Activated CD4-positive, CD25-positive, alpha-beta regulatory T cell treated with anti-CD3 and anti-CD28 coated beads, Interleukin-2, amount 50 U/mL, for 24 hours (primary cell): ENCODE results near the gene SLC9A3.
"Not testable (repeated sequence)": the region's sequence is repeated elsewhere in the genome, so short reads cannot be mapped to it uniquely, and the experiment has no call there.

Experiments
- ATAC-seq, 2 donors: fragments of 150-1000 bp; cut with Tn5 transposase; one replicate each; pipeline ENCODE4 v1.10.0; 2021; ENCODE audit warnings: mild to moderate bottlenecking in 1 of 2, moderate library complexity in 1 of 2

SLC9A3 gene

DNA sequence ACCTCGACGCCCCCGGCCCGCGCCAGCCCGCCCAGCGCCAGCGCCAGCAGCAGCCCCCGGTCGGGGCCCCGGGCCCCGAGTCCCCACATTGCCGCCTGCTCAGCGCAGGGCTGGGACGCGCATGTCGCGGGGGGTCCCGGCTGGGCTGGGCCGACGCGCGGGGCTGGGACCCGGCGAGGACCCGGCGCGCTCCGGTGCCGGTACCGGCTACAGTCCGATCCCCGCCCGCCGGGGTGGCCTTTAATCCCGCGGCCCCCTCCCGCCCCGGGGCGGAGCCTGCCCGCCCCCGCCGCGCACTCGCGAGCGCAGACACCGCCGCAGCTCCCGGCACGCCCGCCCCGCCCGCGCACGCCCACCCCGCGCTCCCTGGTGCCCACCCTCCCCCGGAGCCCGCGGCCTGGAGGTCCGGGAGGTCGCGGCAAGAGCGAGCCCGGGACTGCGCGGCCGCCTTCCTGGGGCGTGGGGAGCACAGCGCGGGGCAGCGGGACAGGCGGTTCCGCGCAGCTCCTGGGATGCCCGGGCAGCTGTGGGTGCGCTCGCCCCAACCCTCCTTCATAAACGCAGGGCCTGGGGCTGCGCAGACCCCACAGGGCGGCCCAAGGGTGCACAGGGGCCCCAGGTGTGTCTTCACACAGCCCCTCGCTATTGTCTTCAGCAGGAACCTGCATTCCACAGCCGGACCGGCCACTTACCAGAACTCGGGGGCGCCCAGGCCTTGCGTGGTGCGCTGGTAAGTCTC lies at the start of gene SLC9A3:
Gene SLC9A3, minus strand, starts transcription at position 216 of the 739 bp plus-strand sequence.
- ATAC-seq, result no peak

DNA sequence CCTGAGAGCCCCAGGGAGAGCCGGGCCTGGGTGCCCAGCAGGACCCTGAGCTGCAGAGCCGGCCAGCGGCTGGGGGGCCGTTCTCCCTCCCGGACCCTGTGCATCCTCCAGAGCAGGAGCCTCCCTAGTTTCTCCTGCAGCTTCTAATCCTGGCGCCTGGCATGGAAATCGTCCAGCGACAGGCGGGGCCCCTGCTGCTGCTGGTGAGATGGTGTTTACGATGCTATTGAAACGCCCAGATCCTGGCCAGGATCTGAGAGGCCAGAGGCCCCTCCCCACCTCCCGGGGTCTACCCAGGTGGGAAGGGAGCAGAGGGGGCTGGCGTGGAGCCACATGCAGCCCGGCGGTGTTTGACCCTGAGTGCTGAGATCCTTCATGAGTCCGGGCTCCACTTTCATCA lies 49.7 kb upstream of the SLC9A3 start:
- ATAC-seq, result no peak

DNA sequence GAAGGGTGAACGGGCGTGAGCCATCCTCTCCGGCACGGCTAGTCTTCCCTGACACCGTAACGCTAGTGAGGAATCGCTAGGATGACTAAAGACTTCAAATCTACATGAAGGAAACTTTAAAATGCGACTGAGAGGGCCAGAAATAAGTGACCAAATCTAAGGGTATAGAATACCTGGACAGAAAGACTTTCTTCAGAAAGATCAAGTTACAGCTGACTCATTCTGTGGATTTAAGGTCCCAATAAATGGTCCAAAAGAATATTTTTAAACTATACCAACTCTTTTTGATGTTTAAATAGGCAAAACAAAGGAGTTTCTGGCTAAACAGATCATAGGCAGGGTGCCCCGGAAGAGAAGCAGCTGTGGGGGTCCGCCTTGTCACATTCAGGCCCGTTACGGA lies 49.0 kb upstream of the SLC9A3 start:
- ATAC-seq, result no peak

DNA sequence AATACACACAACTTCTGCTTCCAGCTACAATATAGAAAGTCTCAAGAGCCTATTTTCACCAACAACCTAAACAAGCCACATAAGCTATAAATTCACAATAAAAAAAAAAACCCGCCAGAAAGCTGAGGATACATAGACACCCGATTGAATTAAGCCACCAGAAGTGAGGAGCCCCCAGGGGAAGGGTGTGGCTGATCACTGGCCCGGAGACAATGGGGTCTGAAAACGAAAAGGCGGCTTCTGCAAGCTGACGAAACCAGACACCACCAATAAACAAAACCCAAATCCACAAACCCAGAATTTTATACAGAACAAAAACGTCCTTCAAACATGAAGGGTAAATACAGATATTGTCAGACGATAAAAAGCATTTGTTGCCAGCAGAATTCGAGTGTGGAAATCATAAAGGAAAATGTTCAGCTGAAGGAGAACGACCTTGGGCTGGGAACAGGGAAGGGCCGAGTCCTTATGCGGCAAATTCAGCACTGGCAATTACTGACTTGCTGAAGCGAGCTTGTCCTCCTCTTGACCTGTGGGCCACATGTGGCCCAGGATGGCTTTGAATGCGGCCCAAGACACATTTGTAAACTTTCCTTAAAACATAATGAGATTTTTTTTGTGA lies 48.3 kb upstream of the SLC9A3 start:
- no peak for ATAC-seq

DNA sequence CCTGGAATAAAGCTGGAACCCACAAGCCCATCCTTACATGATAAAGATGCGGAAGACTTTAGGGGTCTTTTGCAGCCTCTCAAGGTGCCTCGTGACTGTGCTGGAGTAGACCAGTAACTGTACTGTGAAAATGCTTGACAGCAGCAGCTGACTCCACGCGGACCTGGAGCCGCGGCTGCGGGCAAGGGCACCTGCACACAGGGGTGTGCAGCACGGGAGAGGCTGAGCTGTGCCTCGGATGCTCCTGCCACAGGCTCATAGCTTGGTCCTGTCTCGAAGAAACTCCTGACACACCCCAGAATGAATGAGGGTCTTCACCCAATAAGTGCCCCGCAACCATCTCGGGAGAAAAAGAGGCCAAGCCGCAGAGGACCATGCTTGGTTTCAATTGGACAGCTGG lies 47.5 kb upstream of the SLC9A3 start:
- no peak for ATAC-seq

DNA sequence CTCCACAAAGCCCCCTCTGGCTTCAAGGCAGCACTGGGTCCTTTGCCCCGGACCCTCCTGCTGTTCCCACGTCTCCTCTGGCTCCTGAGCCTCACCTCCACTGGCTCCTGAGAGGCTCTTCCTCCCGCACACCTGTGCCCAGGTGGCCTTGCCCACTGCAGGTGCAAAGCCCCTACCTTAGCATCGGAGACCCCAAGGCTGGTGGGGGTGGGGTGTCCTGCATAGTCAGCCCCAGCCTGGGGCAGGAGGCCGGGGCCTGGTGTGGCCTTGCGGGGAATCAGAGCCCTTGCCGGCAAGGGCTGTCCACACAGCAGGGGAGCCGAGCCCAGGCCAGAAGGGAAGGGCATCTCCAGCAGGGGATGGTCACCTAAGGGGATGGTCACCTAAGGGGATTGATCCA lies 46.6 kb upstream of the SLC9A3 start:
- no peak for ATAC-seq

DNA sequence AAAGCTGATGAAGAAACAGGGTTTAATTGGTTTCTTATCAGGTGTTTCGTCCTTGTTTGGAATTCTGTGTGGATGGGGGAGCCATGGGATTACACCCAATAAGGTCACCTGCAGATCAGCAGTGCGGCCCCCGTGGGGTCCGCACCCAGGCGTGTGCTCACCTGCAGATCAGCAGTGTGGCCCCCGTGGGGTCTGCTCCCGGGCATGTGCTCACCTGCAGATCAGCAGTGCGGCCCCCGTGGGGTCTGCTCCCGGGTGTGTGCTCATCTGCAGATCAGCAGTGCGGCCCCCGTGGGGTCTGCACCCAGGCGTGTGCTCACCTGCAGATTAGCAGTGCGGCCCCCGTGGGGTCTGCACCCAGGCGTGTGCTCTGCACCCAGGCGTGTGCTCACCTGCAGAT lies 46.2 kb upstream of the SLC9A3 start:
- no peak for ATAC-seq

DNA sequence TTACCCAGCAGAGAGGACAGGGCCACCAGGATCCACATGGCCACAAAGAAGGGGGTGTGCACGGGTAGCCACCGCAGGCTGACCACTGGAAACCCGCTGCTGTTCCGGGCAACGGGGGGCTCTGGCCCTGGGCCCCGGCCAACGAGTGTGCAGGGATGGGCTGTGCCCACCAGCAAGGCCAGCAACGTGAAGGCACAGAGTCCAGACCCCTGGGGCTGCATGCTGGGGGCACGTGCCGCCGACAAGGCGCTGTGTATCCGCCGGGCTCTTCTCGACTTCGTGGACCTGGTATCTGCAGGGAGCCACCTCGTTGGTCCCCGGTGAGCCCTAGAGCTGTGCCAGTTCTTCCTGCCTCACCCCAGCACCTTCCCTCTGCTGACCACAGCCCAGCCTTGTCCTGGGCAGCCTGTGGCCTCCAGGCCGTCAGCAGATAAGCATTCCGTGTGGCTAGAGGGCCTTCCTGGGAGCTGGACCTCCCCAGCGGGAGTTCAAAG lies 45.7 kb upstream of the SLC9A3 start:
- no peak for ATAC-seq

DNA sequence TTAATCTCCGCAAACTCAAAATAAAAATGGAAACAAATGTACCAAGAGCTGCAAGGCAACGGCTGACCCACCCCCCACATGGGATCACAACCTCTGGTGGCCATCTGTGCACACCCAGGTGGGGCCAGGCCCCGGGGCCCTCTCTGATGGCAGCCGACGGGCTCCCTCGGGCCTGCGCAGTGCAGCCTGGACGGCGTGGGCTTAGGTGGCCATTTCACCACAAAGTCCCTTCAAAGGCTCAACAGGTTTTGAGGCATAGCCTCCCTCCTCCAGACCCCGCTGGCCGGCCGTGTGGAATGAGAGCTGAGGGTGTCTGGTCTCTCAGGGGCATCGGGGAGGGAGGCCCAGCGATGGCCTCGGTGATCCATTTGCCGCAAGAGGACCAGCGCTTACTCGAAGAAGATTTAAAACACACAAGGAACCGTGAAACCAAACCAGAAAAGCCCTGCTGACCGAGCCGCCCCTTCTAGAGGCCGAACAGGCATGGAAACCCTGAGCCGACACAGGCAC lies 45.2 kb upstream of the SLC9A3 start:
- no peak for ATAC-seq

DNA sequence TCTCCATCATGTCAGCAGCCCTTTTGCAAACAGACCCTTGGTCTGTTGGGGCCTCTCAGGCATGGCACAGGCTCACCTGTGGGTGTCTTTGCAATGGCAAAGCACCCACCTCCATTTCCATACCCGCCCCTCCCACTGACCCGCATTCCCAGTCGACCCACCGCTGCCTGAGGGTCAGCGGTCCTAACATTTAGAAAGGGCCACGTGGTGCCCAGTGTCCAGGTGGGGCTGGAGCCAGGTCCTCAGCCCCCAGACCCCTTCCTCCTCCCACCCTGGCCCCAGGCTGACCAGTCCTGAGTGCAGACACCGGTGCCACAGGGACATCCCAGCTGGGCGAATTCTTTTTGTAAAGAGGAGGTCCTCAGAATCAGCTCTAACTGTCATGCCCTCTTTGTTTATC lies 44.6 kb upstream of the SLC9A3 start:
- no peak for ATAC-seq

DNA sequence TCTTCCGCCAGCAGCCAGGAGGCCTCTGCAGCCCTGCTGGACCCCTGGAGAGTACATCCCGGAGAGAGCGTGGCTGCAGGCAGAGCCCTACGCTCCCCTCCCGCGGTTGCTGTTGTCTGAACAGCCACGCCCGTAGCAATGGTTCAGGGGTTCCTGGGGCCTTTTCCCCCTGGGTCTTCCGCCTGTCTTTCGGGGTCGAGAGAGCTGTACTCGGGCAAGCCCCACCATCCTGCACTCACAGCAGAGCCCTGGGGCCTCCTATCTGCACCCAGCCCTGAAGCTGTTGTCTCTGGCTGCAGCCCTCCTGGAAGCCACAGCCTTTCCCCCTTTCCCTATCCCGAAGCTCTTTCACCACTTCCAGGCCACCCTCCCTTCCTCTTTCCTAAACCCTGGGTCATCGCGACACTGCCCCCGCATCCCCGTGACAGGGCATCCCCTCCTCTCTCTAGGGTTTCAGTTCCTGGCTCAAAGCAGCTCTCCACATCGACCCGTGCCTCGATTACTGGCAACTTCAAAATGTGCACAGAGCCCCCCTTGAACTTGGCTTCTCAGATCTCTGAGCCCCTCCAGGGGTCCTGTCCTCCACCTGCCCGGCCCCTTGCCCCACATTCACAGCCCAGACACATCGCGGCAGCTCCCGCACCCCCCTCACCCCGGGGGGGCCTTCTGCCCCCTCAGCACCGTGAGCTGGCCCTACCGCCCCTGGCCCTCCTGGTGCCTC lies 44.0 kb upstream of the SLC9A3 start:
- no peak for ATAC-seq

DNA sequence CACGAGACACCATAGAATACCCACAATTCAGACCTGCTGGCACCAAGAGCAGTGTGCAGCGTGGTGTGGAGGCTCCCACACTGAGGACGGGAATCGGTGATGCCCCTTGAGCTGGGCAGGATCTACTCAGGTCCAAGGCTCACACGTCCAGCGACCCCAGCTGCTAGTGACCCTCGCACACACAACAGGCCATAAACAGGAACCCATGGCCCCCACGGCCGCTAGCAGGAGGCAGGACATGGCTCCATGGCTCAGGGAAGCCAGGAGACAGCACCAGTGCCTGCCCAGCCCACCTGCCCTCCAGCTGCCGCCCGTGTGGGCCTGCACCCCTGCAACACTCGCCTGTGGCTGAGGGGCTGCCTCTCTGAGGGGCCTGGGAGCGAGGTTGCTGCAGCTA lies 43.4 kb upstream of the SLC9A3 start:
- ATAC-seq, result no peak

DNA sequence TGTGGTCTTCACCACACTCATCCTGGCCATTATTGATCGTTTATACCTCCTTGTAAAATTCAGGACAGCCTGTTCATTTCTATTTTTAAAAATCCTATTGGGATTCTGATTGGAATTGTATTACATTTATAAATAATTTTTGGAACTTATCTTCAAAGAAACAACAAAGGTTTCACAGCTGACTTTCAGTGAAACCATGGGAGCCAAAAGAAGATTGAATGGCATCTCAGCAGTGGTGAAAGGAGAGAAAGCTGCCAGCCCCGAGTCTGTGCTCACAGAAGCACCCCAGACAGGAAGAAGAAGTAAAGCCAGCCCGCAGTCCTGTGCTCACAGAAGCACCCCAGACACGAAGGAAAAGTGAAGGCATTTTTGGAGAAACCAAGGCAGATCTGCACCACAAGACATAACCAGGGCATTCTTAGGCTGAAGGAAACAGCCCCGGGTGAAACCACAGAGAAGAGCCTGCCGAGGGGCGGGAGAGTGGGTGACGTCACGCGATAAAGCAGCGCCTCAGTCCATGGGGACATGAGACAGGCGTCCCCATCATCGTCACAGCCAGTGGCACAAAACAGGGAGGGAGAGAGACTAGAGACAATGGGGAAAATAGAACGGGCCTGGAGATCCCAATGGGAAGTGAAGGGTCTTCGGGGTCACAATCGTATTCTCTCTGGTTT lies 42.5 kb upstream of the SLC9A3 start:
- no peak for ATAC-seq

DNA sequence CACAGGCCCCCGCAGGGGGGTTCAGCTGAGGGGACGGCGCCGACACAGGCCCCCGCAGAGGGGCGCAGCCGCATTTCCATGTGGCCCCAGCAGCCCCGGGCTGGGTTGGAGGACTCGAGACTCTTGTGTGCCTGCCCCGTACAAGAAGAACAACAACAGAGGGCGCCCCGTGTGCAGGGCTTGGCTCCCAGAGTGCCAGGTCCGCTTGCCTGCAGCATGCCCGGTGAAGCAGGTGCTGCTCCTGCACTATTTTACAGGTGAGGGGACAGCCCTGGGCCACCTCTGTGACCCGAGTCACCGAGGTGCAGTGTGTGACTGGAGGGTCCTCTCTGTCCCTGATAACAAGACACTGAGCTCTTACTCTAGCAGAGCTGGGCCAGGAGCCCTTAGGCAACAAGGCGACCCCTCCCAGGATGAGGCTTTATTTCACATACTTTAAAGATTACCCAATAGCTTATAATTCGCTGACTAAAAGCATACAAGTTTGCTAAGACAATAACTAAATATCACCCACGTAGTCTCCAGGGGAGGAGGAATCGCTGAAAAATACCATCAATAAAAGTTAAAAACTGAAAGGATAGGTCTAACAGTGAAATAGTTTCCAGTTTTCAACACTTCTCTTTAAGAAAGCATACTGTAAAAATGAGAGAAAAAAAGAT lies 41.7 kb upstream of the SLC9A3 start:
- ATAC-seq, result no peak

DNA sequence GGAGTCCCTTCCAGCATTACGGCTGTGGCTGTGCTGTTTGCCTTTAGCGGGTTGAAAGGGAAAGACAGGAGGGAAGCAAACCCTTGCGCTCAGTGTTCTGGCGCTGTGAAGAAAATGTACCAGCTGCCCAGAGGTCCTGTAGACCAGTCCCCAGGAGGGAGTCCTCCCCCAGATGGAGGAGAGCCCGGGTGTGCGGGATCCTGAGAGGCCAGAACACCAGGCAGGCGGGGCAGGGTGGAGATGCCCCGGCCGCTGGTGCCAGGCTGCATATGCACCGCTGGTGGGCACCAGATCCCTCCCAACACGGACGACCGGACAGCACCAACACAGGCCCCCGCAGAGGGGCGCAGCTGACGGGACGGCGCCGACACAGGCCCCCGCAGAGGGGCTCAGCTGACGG lies 37.2 kb upstream of the SLC9A3 start:
- ATAC-seq, result no peak

DNA sequence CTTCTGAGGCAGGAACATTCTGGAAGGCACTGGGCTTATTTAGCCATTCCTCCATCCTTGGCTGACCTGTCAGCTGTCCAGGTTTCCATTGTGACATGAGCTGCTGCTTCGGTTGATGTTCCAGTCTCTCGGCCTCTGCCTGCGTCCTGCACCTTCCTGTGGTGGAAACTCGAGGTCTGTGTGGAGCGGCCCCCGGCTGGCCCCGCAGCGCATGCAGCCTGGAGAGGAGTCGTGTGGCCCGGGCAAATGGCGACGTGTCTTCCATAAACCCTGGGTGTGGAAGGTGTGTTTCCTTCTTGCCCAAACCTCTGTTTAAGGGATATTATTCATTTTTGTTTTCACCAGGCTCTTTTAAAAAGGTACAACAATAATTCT lies 36.5 kb upstream of the SLC9A3 start:
- no peak for ATAC-seq

DNA sequence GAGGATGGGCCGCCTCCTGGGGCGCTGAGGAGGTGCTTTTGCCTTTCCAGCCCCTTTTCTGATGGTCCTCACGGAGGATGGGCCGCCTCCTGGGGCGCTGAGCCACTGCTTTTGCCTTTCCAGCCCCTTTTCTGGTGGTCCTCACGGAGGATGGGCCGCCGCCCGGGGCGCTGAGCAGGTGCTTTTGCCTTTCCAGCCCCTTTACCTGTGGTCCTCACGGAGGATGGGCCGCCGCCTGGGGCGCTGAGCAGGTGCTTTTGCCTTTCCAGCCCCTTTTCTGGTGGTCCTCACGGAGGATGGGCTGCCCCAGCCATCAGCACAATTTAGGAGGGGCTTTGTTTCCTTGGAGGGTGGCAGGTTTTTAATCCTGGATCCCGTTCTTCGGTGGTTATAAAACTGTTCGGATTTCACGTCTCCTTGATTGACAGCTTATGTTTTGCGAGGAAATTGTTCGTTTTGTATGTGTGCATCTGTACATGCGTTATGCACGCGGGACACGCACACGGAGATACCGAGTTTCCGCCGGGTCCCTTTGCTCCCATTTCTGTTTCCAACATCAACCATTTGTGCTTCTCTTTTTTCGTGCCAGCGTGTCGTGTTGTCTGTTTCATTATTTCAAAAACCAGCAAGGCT lies 34.7 kb upstream of the SLC9A3 start:
- no peak for ATAC-seq

DNA sequence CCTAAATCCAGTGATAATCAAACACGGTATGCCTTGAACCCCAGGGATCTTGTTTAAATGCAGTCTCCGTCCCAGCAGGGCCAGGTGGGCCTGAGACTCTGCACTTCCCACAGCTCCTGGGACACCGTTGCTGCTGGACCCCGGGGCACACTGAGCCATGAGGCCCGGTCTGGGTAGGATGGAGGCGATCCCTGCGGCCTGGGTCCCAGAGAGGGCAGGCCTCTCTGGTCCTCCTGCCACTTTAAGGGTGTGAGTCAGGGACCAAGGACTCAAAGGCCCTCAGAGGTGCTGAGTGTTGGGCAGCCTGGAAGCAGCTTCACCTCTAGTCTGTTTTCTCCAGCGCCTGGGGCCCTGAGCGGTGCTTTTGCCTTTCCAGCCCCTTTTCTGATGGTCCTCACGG lies 34.1 kb upstream of the SLC9A3 start:
- no peak for ATAC-seq

DNA sequence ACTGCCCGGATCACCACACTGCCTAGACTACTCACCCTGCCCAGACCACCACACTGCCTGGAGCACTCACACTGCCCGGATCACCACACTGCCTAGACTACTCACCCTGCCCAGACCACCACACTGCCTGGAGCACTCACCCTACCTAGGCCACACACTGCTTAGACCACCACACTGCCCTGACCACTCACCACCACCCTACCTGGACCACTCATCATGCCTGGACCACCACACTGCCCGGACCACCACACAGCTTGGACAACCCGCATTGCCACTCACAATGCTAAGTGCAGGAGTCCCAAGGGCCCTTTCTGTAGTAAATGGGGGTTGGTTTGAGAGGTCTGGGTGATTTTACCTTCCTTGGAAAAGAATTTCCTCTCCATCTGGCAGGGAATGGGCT lies 33.7 kb upstream of the SLC9A3 start:
- not testable (repeated sequence) for ATAC-seq

DNA sequence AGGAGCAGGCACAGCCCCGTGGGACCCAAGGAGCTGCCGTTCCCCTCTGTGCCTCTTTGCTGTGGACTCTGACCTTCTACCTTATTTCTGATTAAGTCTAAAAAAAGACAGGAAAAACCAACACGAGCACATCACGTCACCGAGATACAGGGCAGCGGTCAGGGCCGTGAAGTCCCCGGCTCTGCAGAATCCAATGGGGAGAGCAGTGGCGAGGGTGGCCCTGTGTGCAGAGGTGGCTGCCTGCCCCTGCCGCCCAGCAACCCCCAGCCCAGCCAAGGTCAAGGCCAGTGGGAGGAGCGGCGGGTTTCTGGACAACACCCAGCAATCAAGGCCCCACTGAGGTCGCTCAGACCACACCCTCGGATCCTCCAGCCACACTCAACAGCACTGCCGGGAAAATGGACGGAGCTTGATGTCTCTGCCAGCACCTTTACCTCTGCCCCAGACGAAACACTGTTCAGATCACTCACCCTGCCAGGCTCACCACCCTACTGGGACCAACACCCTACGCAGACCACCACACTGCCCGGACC lies 32.7 kb upstream of the SLC9A3 start:
- no peak for ATAC-seq

DNA sequence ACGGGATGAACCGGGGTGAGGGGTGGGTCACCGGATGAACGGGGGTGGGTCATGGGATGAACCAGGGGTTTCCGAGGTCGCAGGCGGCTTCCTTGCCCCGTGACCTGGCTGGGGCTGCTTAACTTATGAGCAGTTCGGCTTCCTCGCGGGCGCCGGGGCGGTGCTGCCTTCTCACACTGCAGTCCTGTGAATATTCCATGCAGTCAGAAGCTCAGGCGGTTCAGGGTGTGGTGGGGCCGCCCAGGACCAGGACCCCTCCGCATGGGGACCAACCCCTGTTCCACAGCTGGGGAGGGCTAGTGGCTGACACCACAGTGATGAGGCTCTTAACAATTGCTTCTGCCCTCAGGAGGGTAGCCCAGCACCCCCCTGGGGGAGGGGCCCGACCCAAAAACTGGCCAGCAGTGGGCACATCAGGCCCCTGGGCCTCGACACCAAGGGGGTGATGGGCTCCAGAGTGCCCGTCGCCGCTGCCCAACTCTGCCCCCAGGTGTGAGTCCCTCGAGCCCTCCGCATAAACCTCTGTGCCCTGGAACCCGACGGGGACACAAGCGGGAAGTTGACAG lies 30.9 kb upstream of the SLC9A3 start:
- no peak for ATAC-seq
